GM18505 (cell line): ENCODE results near the gene ERBIN.
"Not testable (repeated sequence)": the region's sequence is repeated elsewhere in the genome, so short reads cannot be mapped to it uniquely, and the experiment has no call there.

ENCODE experiments used
- ATAC-seq: cut with Tn5 transposase; IDR thresholded peaks from one replicate; pipeline ENCODE4 v1.9.1; 2021; ENCODE audit not compliant: unreplicated experiment
- POLR2A ChIP-seq: IDR thresholded peaks from 4 replicates; pipeline ENCODE4 v1.6.1; 2011; ENCODE audit warnings: borderline replicate concordance; ENCODE audit not compliant: insufficient read depth, insufficient read length; ENCODE audit errors: extremely low read depth

ERBIN gene

DNA sequence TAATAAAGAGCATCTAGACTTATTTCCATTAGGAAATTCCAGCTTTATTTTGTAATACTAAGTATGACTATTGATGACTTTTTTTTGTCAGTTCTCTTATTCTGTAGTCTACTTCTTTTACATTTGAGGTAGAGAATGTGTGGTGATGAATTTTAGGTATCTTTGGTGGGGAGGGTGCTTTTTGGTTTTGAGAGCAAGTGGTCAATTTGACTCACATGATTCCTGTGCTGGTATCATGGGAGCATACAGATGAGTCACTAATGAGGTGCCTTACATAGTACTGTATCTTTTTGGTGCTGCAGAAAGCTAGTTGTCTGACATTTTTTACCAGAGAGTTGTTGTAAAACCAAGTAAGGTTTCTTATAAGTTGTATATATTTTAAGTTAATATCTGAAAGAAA, 35.3 kb downstream of the ERBIN start:
- peak; percentile 83 for ATAC-seq
- no peak for TF ChIP-seq POLR2A

DNA sequence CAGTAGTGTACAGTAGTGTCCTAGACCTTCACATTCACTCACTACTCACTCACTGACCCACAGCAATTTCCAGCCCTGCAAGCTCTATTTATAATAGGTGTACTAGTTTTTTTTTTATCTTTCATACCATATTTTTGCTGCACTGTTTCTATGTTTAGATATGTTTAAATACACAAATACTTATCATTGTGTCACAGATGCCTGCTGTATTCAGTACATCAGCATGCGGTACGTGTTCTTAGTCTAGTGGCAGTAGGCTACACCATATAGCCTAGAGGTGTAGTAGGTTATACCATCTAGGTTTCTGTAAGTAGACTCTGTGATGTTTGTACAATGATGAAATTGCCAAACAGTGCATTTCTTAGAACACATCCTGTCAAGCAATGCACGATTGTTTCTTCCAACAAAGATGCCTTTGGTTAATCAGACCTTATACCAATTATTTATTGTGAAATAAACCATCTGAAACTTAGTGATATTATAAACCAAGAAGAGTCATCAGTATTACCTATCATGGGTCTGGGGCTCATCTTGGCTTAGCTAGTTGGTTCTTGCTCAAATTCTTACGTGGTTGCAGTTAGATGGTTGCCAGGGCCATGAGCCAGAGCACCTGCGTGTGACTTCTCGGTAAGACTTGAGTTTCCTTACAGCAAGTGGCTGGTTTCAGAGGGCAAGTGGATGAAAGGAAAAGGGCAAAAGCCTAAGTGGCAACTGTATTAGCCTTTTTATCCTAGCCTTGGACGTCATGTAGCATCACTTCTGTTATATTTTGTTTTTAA, 41.1 kb downstream of the ERBIN start:
- TF ChIP-seq POLR2A = no peak
- ATAC-seq = no peak

DNA sequence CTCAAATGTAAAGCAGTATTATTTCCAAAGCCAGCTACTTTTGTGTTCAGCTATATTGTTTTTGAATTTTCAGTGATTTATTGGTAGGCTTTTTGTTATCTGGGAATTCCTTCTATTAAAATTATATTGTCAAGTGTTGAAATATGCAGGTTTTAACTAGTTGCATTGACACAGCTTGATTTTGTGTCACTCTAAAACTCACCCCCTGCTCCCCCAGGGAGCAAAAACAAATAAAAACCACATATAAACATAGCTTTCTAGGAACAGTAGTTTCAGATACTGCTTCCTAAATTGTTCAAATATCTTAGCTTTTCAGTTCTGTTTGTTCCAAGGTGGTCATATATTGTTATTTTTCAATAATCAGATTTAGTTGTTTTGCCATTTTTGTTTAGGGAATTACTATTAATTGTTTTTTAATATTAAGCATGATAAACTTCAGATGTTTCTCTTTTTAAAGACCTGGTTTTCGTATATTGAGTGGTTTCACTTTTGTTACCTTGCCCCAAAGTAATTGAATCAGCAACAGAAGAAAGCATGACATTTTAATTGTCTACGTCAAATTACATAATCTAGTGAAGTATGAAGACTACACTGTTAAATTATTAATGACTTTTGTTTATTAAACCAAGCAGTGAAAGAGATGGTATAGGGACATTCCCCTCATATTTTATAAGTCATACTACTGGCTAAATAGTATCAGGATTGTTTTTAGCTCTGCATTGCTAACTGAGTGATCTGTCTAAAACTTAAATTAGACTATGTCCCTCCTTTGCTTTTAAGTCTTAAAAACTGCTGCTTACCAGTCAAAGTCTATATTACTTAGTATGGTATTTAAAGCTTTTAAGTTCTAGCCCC, 43.4 kb downstream of the ERBIN start:
- ATAC-seq = no peak
- no peak for TF ChIP-seq POLR2A

GRCh38 chr5:65970481-65971367, 44.3 kb downstream of the ERBIN start:
- TF ChIP-seq POLR2A = no peak
- no peak for ATAC-seq

- no peak for ATAC-seq
- TF ChIP-seq POLR2A = no peak
These were observed 45.3 kb downstream of the ERBIN start for GRCh38 chr5:65971643-65972042.

DNA sequence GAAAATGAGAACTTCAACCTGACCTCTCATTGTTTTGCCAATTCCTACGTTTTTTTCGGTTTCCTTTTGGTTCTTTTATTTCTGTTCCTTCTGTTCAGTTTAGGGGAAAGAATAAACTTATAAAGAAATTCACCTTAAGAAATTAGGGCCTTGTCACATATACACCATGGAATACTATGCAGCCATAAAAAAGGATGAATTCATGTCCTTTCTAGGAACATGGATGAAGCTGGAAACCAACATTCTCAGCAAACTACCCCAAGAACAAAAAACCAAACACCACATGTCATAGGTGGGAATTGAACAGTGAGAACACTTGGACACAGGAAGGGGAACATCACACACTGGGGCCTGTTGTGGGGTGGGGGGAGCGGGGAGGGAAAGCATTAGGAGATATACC, 46.5 kb downstream of the ERBIN start:
- not testable (repeated sequence) for ATAC-seq

GRCh38 chr5:65978251-65978650, 51.9 kb downstream of the ERBIN start:
- no peak for TF ChIP-seq POLR2A
- ATAC-seq = no peak

DNA sequence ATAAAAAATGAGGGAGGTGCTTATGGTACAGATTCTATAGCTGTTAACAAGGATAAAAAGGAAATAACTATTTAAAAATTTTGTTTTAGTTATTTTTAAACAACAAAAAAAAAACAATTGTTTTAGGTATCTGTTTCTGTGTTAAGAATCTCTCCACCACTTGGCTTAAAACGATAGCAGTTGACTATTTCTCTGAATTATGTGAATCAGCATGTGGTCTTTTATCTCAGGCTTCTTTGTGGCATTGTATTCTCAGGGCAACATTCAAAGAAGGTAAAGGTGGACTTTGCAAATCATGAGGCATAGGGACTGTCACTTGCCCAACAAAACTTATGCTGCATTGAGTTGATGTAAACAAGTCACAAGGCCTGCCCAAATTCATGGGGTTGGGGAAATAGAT, 55.2 kb downstream of the ERBIN start:
- ATAC-seq = no peak
- TF ChIP-seq POLR2A = no peak

DNA sequence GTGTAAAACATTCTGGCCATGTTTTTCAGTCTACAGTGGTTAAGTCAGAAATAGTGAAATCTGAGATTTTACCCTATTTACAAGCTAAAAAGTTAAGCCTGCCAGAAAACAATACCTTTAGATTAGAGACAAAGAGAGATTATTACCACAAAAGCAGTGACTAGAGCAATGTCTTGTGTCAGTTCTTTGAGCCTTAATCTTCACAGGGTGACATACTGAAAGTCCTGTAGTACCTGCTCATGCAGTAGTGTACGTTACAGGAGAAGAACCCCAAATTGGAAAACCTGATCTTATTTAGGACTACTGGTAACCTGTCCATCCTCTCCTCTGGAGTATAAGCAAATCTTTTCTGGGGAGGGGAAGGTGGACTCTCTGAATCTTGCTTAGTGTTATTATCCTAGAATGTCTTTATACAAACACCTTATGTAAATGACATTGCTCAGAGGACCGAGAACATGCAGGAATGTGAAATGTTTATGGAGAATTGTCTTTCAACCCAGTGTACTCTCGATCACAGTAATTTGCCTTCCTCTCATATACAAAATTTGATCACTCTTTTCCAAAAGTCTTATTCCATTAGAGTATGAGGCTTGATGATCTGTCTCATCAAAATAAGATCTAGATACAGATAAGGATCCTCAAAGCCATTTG, 55.7 kb downstream of the ERBIN start:
- no peak for TF ChIP-seq POLR2A
- ATAC-seq = no peak

GRCh38 chr5:65982635-65983034, 56.3 kb downstream of the ERBIN start:
- no peak for ATAC-seq
- no peak for TF ChIP-seq POLR2A

- no peak for TF ChIP-seq POLR2A
- no peak for ATAC-seq
These were observed 57.9 kb downstream of the ERBIN start for GRCh38 chr5:65984098-65984885.

- TF ChIP-seq POLR2A = no peak
- no peak for ATAC-seq
These were observed 59.7 kb downstream of the ERBIN start for GRCh38 chr5:65986050-65986451.
